Vagina (tissue), 2 donors: ENCODE data around the gene STKLD1.

ENCODE experiments used
- POLR2AphosphoS5 ChIP-seq, 2 donors: sonication (generic); formaldehyde crosslinking; IDR thresholded peaks; one replicate each; pipeline ENCODE4 v1.9.0; 2017; ENCODE audit warnings: antibody characterized with exemption in 2 of 2, mild to moderate bottlenecking in 2 of 2, low read depth in 1 of 2; ENCODE audit not compliant: insufficient read depth in 1 of 2
- TF ChIP-seq, protein P1 (sequence below), 3 experiments: fragments of 450-650 bp in 2 of 3; fragments of 200-600 bp in 1 of 3; sonication (generic) in 1 of 3; IDR thresholded peaks; one replicate each; pipeline ENCODE4 v1.5.1; 2017 to 2019; ENCODE audit warnings: antibody characterized with exemption in 3 of 3, mild to moderate bottlenecking in 2 of 3, moderate library complexity in 2 of 3

DNA sequence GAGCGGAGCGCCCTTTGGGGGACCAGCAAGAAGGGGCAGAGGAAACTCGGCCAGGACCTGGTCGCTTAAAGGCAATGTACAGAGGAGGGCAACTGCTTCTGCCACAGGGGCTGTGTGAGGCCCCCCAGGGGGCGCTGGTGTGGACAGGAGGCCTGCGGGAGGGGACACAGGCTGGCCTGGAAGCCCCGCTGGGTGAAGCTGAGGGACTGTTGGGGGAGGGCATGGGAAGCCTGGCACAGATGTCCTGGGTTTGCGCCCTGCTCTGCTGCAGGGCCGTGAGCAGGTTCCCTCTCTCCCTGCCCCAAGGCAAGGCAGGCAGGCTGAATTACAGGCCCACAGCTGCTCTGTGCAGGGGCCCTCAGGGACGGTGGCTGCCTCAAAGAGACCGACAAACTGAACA, 33.6 kb upstream of the STKLD1 start:
- TF ChIP-seq, protein P1, sequence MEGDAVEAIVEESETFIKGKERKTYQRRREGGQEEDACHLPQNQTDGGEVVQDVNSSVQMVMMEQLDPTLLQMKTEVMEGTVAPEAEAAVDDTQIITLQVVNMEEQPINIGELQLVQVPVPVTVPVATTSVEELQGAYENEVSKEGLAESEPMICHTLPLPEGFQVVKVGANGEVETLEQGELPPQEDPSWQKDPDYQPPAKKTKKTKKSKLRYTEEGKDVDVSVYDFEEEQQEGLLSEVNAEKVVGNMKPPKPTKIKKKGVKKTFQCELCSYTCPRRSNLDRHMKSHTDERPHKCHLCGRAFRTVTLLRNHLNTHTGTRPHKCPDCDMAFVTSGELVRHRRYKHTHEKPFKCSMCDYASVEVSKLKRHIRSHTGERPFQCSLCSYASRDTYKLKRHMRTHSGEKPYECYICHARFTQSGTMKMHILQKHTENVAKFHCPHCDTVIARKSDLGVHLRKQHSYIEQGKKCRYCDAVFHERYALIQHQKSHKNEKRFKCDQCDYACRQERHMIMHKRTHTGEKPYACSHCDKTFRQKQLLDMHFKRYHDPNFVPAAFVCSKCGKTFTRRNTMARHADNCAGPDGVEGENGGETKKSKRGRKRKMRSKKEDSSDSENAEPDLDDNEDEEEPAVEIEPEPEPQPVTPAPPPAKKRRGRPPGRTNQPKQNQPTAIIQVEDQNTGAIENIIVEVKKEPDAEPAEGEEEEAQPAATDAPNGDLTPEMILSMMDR (IDR thresholded peaks at IDR 0.05): no peak
- no peak for TF ChIP-seq POLR2AphosphoS5 (IDR thresholded peaks at IDR 0.05; ENCODE audit: insufficient read depth in 1 of 2, low read depth in 1 of 2)
